Hepatocyte (in vitro differentiated cells): ENCODE results near the gene ALDH1L1.

Experiments used
- EZH2 ChIP-seq: fragments of 200-600 bp; sonication (generic); IDR thresholded peaks from 2 replicates; pipeline ENCODE4 v1.6.1; 2016; ENCODE audit warnings: antibody characterized with exemption, mild to moderate bottlenecking, borderline replicate concordance
- EZH2phosphoT487 ChIP-seq: fragments of 200-600 bp; sonication (generic); IDR thresholded peaks from one replicate; pipeline ENCODE4 v1.6.1; 2018; ENCODE audit warnings: antibody characterized with exemption, mild to moderate bottlenecking, low read depth, moderate library complexity; ENCODE audit not compliant: unreplicated experiment, severe bottlenecking
- TF ChIP-seq, protein P1 (sequence below): fragments of 200-600 bp; sonication (generic); IDR thresholded peaks from 2 replicates; pipeline ENCODE4 v1.5.1; 2016; ENCODE audit warnings: antibody characterized with exemption, mild to moderate bottlenecking; ENCODE audit not compliant: poor library complexity

- TF ChIP-seq, protein P1, sequence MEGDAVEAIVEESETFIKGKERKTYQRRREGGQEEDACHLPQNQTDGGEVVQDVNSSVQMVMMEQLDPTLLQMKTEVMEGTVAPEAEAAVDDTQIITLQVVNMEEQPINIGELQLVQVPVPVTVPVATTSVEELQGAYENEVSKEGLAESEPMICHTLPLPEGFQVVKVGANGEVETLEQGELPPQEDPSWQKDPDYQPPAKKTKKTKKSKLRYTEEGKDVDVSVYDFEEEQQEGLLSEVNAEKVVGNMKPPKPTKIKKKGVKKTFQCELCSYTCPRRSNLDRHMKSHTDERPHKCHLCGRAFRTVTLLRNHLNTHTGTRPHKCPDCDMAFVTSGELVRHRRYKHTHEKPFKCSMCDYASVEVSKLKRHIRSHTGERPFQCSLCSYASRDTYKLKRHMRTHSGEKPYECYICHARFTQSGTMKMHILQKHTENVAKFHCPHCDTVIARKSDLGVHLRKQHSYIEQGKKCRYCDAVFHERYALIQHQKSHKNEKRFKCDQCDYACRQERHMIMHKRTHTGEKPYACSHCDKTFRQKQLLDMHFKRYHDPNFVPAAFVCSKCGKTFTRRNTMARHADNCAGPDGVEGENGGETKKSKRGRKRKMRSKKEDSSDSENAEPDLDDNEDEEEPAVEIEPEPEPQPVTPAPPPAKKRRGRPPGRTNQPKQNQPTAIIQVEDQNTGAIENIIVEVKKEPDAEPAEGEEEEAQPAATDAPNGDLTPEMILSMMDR: no peak
- TF ChIP-seq EZH2: no peak
- TF ChIP-seq EZH2phosphoT487: no peak
Measured at GRCh38 chr3:126179825-126180476, 435 bp downstream of the ALDH1L1 start.
